Fibroblast of lung (primary cell): ENCODE data around the gene ERGIC1.

Experiments used
- EZH2 ChIP-seq: IDR thresholded peaks from 2 replicates; pipeline ENCODE4 v1.5.1; 2012; ENCODE audit warnings: low read length, control low read depth, mild to moderate bottlenecking; ENCODE audit errors: missing control alignments
- TF ChIP-seq, protein P1 (sequence below), 2 donors: IDR thresholded peaks in 1 of 2; conservative IDR thresholded peaks in 1 of 2; 1 replicate in 1 of 2; 2 replicates in 1 of 2; pipeline ENCODE4 v1.5.1; 2011 to 2012; ENCODE audit warnings: low read length in 2 of 2, control low read depth in 1 of 2, inconsistent platforms in 1 of 2, low read depth in 1 of 2, mild to moderate bottlenecking in 1 of 2

DNA sequence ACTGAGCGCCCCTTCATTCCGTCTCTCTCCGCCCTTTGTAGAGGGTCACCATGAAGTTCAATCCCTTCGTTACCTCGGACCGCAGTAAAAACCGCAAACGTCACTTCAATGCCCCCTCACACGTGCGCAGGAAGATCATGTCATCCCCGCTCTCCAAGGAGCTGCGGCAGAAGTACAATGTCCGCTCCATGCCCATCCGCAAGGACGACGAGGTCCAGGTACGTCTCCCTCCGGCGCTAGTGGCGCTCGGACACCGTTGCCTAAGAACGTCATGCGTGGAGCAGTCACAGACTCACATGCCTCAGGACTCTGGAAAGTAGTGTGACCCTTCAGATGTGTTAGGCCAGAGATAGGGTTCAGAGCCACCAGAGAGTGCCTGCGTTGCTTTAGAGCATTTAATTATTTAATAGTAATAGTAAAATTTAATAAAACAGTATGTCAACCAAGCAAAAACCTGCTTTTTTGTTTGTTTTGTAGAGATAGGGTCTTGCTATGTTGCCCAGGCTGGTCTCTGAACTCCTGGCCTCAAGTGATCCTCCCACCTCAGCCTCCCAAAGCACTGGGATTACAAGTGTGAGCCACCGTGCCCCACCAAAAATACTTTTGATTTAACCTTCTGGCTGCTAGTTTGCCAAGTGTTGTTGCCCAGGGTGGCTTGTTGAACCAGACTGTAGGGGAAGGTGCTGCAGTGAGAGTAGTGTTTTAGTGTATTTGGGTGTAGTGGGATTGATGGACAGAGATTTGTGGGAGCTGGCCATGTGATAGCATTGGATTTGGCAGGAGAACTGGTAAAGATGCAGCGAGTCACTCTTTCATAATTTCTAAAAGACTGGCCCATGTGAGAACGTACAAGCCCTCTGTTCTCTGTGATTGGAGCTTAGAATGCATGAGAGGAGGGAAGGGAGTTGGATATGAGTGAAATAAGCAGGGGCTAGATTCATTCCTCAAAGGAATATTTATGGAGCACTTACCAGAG is 126.1 kb downstream of the ERGIC1 start:
- TF ChIP-seq, protein P1, sequence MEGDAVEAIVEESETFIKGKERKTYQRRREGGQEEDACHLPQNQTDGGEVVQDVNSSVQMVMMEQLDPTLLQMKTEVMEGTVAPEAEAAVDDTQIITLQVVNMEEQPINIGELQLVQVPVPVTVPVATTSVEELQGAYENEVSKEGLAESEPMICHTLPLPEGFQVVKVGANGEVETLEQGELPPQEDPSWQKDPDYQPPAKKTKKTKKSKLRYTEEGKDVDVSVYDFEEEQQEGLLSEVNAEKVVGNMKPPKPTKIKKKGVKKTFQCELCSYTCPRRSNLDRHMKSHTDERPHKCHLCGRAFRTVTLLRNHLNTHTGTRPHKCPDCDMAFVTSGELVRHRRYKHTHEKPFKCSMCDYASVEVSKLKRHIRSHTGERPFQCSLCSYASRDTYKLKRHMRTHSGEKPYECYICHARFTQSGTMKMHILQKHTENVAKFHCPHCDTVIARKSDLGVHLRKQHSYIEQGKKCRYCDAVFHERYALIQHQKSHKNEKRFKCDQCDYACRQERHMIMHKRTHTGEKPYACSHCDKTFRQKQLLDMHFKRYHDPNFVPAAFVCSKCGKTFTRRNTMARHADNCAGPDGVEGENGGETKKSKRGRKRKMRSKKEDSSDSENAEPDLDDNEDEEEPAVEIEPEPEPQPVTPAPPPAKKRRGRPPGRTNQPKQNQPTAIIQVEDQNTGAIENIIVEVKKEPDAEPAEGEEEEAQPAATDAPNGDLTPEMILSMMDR (conservative IDR thresholded peaks at IDR 0.05 in 1 of 2, IDR thresholded peaks at IDR 0.05 in 1 of 2; ENCODE audit: low read depth in 1 of 2, low read length in 2 of 2) = no peak
- no peak for TF ChIP-seq EZH2
